HepG2 (cell line): ENCODE data around the gene SEC62.

Experiments used
- GTF2F1 ChIP-seq: fragments of 150-350 bp; IDR thresholded peaks from 2 replicates; pipeline ENCODE4 v1.6.1; 2014; ENCODE audit warnings: low read length
- POLR2A ChIP-seq, 2 experiments: IDR thresholded peaks; 2 replicates each; pipeline ENCODE4 v1.6.1; 2011; ENCODE audit warnings: low read depth in 2 of 2, low read length in 2 of 2, mild to moderate bottlenecking in 1 of 2, moderate library complexity in 1 of 2; ENCODE audit not compliant: insufficient read depth in 1 of 2
- TF ChIP-seq, protein P1 (sequence below): sonication (generic); formaldehyde crosslinking; IDR thresholded peaks from 2 replicates; pipeline ENCODE4 v1.5.0; 2020; ENCODE audit warnings: mild to moderate bottlenecking, missing genetic modification reagents, moderate library complexity

- TF ChIP-seq POLR2A (IDR thresholded peaks at IDR 0.05; ENCODE audit: insufficient read depth in 1 of 2, low read depth in 2 of 2, low read length in 2 of 2) (no peak), GTF2F1 (no peak)
- TF ChIP-seq, protein P1, sequence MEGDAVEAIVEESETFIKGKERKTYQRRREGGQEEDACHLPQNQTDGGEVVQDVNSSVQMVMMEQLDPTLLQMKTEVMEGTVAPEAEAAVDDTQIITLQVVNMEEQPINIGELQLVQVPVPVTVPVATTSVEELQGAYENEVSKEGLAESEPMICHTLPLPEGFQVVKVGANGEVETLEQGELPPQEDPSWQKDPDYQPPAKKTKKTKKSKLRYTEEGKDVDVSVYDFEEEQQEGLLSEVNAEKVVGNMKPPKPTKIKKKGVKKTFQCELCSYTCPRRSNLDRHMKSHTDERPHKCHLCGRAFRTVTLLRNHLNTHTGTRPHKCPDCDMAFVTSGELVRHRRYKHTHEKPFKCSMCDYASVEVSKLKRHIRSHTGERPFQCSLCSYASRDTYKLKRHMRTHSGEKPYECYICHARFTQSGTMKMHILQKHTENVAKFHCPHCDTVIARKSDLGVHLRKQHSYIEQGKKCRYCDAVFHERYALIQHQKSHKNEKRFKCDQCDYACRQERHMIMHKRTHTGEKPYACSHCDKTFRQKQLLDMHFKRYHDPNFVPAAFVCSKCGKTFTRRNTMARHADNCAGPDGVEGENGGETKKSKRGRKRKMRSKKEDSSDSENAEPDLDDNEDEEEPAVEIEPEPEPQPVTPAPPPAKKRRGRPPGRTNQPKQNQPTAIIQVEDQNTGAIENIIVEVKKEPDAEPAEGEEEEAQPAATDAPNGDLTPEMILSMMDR (CRISPR knock-in tag), result no peak
Measured at GRCh38 chr3:169968224-169968885, 1.7 kb downstream of the SEC62 start.
